HG03354 (cell line): Measurements from ENCODE around the gene TNMD.

Experiments used
- ATAC-seq: cut with Tn5 transposase; IDR thresholded peaks from one replicate; pipeline ENCODE4 v1.9.1; 2021; ENCODE audit warnings: mild to moderate bottlenecking; ENCODE audit not compliant: unreplicated experiment, poor library complexity, severe bottlenecking

The TNMD gene

DNA sequence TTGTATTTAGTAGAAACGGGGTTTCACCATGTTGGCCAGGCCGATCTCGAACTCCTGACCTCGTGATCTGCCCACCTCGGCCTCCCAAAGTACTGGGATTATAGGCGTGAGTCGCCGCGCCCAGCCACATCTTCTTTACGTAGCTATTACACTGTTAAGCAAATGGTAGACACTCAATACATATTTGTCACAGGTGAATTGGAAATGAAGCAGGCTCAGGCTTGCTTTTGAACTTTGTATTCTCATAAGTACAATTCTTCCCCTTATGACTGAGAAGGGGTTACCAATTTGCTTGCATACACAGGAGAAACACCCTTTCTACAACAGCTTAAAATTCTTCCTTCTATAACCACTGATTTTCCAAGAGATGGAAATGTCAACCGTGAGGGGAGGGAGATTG, 58.5 kb downstream of the TNMD start:
- no peak for ATAC-seq

DNA sequence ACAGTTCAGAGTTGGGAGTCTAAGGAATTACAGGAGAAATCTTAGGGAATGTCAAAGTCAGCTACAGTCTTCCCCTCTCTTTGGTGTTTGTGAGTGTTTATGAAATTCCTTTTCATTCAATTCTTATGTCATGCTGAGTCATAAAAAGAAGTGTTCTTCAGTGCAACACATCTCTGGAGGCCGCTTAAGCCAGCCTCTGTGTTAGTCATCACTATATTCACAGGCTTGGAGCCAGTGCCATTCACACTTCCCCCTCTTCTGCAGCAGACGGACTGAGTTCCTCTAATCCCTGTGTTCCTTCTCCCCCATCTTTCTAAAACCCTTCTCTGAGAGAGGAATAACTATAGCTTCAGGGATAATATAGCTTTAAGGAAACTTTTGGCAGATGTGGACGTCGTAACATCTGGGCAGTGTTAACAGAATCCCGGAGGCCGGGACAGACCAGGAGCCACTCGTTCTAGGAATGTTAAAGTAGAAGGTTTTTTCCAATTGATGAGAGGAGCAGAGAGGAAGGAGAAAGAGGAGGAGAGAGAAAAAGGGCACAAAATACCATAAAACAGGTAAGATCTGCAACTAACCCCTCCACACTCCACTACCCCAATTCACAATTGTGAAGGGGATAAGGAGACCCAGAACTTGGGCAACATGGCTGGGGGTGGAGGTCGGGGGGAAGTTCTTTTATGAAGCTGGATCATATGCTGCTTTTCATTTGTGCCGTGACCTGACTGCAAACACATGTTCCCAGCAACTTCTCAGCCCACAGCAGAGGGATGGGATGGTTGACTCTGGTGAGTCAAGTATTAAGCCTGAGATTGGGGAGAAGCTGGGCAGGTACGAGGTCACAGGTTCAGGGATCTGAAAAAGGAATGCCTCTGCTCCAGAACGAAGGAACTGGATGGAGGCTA, 59.5 kb downstream of the TNMD start, which contains the start of gene SRPX2:
TSS of gene SRPX2 (plus strand) at position 244 of the 905 bp plus-strand sequence. CDS start 2,124 bp downstream, outside the sequence.
- ATAC-seq, result no peak

DNA sequence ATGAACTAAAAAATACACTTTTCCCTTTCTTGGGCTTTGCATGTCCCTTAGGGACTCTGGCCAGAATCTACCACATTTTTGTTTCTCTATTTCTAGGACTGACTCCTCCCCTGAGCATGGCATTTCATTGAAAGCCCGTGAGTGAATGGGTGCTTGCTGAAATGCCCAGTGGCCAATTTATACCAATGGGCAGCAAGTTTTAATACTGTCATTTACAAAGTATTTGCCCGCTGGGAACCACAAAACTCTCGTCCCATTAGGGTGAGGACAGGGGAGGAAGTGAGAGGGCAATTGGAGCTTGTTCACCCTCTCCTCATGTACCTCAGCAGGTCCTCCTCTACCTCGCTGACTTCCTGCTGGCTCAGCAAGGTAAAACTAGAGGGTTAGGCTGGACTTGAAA, 60.4 kb downstream of the TNMD start:
- ATAC-seq, result no peak

DNA sequence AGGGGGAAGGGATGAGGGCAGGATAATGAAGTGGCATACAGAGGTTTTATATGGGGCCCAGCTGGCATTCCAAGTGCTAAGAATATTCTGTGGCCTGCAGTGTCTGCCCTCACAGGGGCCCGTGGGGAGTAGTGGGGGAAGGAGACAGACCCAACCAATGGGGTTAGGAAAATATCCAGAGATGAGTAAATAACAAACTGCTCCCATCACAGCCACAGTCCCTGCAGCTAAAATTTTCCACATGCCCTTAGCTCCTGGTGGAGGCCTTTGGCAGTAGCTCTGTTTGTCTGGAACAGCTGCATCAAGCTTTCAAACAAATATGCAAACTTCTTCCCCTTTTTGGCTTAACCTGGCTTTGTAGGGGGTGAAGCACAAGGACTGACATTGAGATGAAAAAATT, 62.4 kb downstream of the TNMD start:
- ATAC-seq, result no peak

DNA sequence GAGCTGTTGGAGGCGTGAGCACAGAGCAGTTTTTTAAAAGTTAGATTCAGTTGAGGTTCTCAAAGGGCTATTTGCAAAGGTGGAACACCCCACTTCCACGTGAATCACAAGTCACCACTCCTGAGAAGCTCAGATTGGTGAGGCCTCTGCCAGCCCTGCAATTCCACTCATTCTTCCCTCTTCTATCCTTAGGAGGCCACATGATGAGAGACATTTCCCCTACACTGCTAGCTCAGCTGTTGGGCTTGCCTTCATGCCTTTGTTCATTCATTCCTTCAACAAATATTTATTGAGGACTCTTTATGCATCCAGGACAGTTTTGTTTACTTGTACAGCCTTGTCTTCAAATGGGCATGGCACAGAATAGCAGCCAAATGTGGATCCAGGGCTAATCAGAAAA, 63.0 kb downstream of the TNMD start:
- no peak for ATAC-seq

DNA sequence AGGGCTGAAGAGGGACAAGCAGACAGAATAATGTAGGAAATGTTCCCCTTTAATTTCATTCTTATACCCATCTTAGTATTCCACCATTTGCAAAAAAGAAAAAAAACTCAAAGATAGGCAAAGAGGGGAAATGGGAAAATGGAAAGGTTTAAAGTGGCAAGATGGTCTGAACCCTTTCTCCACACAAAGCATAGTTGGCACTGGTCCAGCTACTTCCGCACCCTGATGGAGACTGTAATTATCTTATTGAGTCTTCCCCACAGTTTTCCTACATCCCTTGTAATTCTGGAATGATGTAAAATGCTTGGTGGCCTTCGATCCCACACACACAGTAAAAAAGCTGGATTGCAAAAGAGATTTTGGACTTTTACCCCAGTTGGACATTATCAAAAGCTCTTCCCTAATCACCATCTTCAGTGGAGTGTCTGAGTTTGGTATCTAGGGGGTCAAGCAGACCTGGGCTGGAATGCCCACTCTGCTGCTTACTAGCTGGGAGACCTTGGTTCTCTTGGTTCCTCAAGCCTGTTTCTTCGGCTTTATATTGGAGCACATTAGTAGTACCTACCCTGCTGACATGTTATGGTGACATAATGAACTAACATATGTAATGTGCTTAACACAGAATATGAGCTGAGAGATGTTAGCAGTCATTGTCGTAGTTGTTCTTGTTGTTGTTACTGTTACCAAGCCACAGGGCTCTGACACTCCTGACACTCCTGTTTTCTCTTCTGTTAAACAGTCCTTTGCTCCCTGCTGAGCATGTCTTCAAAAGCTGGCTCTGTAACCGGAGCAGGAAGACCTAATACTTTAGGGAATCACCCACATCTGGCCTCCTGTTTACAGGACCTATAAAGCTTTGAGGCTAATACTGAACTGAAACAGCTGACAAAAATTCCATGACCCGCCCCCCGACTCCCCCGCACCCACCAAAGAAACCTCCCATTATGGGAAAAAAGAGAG, 64.0 kb downstream of the TNMD start:
- ATAC-seq, result no peak
